A549 (cell line): ENCODE data around the gene CERS2. TPM values are rescaled to one million over a fixed set of nuclear protein-coding genes. Genes with fewer than 3 reads are reported as not detected.

Experiments used
- ATAC-seq, 2 experiments: fragments of 200-7000 bp in 1 of 2; fragments of >200 bp in 1 of 2; cut with Nextera tagmentation in 1 of 2; cut with Tn5 transposase in 1 of 2; 3 replicates each; pipeline versions ENCODE4 v1.8.0 to v1.9.1; 2018 to 2020; ENCODE audit warnings: mild to moderate bottlenecking in 1 of 2, moderate library complexity in 1 of 2
- CTCF ChIA-PET: fragments of 300-600 bp; sonication (Branson Sonifier 250); formaldehyde crosslinking; extraction: SDS; loops from one replicate; lab custom pipeline; 2021; ENCODE audit warnings: antibody characterized with exemption, inconsistent platforms; lab: Yijun Ruan, JAX
- POLR2A ChIA-PET: fragments of 350-600 bp; formaldehyde crosslinking; extraction: SDS; loops from one replicate; lab custom pipeline; 2021; ENCODE audit warnings: antibody characterized with exemption, inconsistent platforms; lab: Yijun Ruan, JAX
- DNase-seq, 2 experiments: peaks; one replicate each; pipeline versions ENCODE4 v3.0.0 to v3.0.0-alpha.2; 2011 to 2016; ENCODE audit warnings: low read depth in 1 of 2, low spot score in 1 of 2
- FAIRE-seq: peaks from 2 replicates; lab custom pipeline; 2011; peaks lifted over from hg19 to GRCh38; lab: Jason Lieb, UNC
- H3K27ac ChIP-seq, 2 experiments: fragments of >200 bp; sonication (Bioruptor Twin); formaldehyde crosslinking; 3 replicates each; pipeline ENCODE4 v1.5.1; 2016 to 2017
- H3K4me1 ChIP-seq: fragments of >200 bp; sonication (Bioruptor Twin); formaldehyde crosslinking; 3 replicates; pipeline ENCODE4 v1.6.1; 2016
- H3K4me2 ChIP-seq: fragments of >200 bp; sonication (Bioruptor Twin); formaldehyde crosslinking; 3 replicates; pipeline ENCODE4 v1.6.1; 2016
- H3K4me3 ChIP-seq: fragments of >200 bp; sonication (Bioruptor Twin); formaldehyde crosslinking; 3 replicates; pipeline ENCODE4 v1.5.1; 2016
- H3K9me3 ChIP-seq: fragments of >200 bp; sonication (Bioruptor Twin); formaldehyde crosslinking; 3 replicates; pipeline ENCODE4 v1.6.1; 2016
- CBX2 ChIP-seq: fragments of 200-600 bp; sonication (generic); IDR thresholded peaks from 2 replicates; pipeline ENCODE4 v1.6.1; 2016; ENCODE audit warnings: low read depth, mild to moderate bottlenecking, borderline replicate concordance
- CEBPB ChIP-seq, 2 experiments: fragments of >200 bp in 1 of 2; sonication (Bioruptor Twin) in 1 of 2; formaldehyde crosslinking in 1 of 2; IDR thresholded peaks; 2 replicates each; pipeline ENCODE4 v1.6.1; 2012 to 2016
- CHD2 ChIP-seq: fragments of 150-350 bp; IDR thresholded peaks from 2 replicates; pipeline ENCODE4 v1.6.1; 2014; ENCODE audit warnings: low read length; ENCODE audit not compliant: partially characterized antibody
- EP300 ChIP-seq, 2 experiments: fragments of >200 bp; sonication (Bioruptor Twin); formaldehyde crosslinking; IDR thresholded peaks; 2 replicates in 1 of 2; 3 replicates in 1 of 2; pipeline ENCODE4 v1.6.1; 2016 to 2017
- ESRRA ChIP-seq: fragments of 150-350 bp; IDR thresholded peaks from 2 replicates; pipeline ENCODE4 v1.6.1; 2014; ENCODE audit warnings: mild to moderate bottlenecking, low read length, borderline replicate concordance
- FOSB ChIP-seq: fragments of 250-450 bp; sonication (Bioruptor Pico); IDR thresholded peaks from 2 replicates; pipeline ENCODE4 v1.5.0; 2020; ENCODE audit warnings: mild to moderate bottlenecking, moderate library complexity
- FOSL2 ChIP-seq, 2 experiments: fragments of 450-650 bp in 1 of 2; fragments of >200 bp in 1 of 2; sonication (Bioruptor Twin) in 1 of 2; formaldehyde crosslinking; IDR thresholded peaks; 2 replicates each; pipeline versions ENCODE4 v1.5.0 to v1.6.1; 2016 to 2020; ENCODE audit warnings: mild to moderate bottlenecking in 1 of 2, moderate library complexity in 1 of 2
- FOXS1 ChIP-seq: fragments of 250-450 bp; sonication (Bioruptor Pico); IDR thresholded peaks from 2 replicates; pipeline ENCODE4 v1.5.0; 2020; ENCODE audit warnings: mild to moderate bottlenecking, moderate library complexity
- HDAC2 ChIP-seq: fragments of 200-600 bp; sonication (generic); IDR thresholded peaks from 2 replicates; pipeline ENCODE4 v1.6.1; 2016
- HOXB13 ChIP-seq: fragments of 250-450 bp; sonication (Bioruptor Pico); IDR thresholded peaks from 2 replicates; pipeline ENCODE4 v1.5.0; 2020; ENCODE audit warnings: low read depth, mild to moderate bottlenecking, moderate library complexity
- HOXB5 ChIP-seq: fragments of 250-450 bp; sonication (Bioruptor Pico); IDR thresholded peaks from 2 replicates; pipeline ENCODE4 v1.5.0; 2020; ENCODE audit warnings: mild to moderate bottlenecking, moderate library complexity
- JUN ChIP-seq, 2 experiments: fragments of >200 bp; sonication (Bioruptor Twin); formaldehyde crosslinking; IDR thresholded peaks; 2 replicates in 1 of 2; 3 replicates in 1 of 2; pipeline ENCODE4 v1.6.1; 2016 to 2017
- MAFK ChIP-seq: fragments of 450-650 bp; IDR thresholded peaks from 2 replicates; pipeline ENCODE4 v1.6.1; 2014; ENCODE audit not compliant: partially characterized antibody
- MAZ ChIP-seq: fragments of 150-350 bp; IDR thresholded peaks from 2 replicates; pipeline ENCODE4 v1.6.1; 2014; ENCODE audit warnings: antibody characterized with exemption, low read depth, low read length, borderline replicate concordance
- MYC ChIP-seq: IDR thresholded peaks from 2 replicates; pipeline ENCODE4 v1.6.1; 2012; ENCODE audit warnings: mild to moderate bottlenecking, inconsistent platforms, low read length, improper control_type of control experiment, borderline replicate concordance
- NR3C1 ChIP-seq: fragments of >200 bp; sonication (Bioruptor Twin); formaldehyde crosslinking; IDR thresholded peaks from 3 replicates; pipeline ENCODE4 v1.6.1; 2017
- POLR2AphosphoS2 ChIP-seq: conservative IDR thresholded peaks from 2 replicates; pipeline ENCODE4 v1.6.1; 2012; ENCODE audit warnings: low read length, improper control_type of control experiment, inconsistent platforms
- RARB ChIP-seq: fragments of 250-450 bp; sonication (Bioruptor Pico); IDR thresholded peaks from 2 replicates; pipeline ENCODE4 v1.8.0; 2021; ENCODE audit warnings: mild to moderate bottlenecking, moderate library complexity
- RCOR1 ChIP-seq: fragments of 150-350 bp; IDR thresholded peaks from 2 replicates; pipeline ENCODE4 v1.6.1; 2014; ENCODE audit warnings: antibody characterized with exemption, low read length, low read depth
- SREBF2 ChIP-seq: fragments of 450-650 bp; IDR thresholded peaks from 2 replicates; pipeline ENCODE4 v1.6.1; 2014; ENCODE audit warnings: mild to moderate bottlenecking, moderate library complexity
- TFCP2L1 ChIP-seq: fragments of 250-450 bp; sonication (Bioruptor Pico); IDR thresholded peaks from 2 replicates; pipeline ENCODE4 v1.5.0; 2021; ENCODE audit warnings: mild to moderate bottlenecking
- ZFP36 ChIP-seq: fragments of 450-650 bp; IDR thresholded peaks from 2 replicates; pipeline ENCODE4 v1.6.1; 2014; ENCODE audit warnings: borderline replicate concordance; ENCODE audit not compliant: partially characterized antibody
- ZSCAN20 ChIP-seq: fragments of 250-450 bp; sonication (Bioruptor Pico); IDR thresholded peaks from 2 replicates; pipeline ENCODE4 v1.8.0; 2022; ENCODE audit warnings: mild to moderate bottlenecking, moderate library complexity
- WGBS: methylation state at CpG from one replicate; pipeline ENCODE4 v1.1.6; 2017; ENCODE audit errors: missing lambda C conversion rate; 5-methylcytosine and 5-hydroxymethylcytosine counted together
- polyA plus RNA-seq, 4 experiments: library from polyadenylated mRNA; depleted of rRNA in 3 of 4; stranded (reverse); fragments of >200 nt; fragmentation: RNase III in 1 of 4; extraction: RNeasy Plus Mini Kit Qiagen cat#74134 plus additional on column Dnase treatment in 1 of 4; gene quantifications; 2 replicates in 3 of 4; 3 replicates in 1 of 4; pipeline ENCODE4 v1.2.3, GENCODE V29; 2011 to 2017
- TF ChIP-seq, protein P1 (sequence below): fragments of 250-450 bp; sonication (Bioruptor Pico); IDR thresholded peaks from 2 replicates; pipeline ENCODE4 v1.5.0; 2020; ENCODE audit warnings: low read depth, mild to moderate bottlenecking, moderate library complexity
- TF ChIP-seq, protein P2 (sequence below): fragments of >200 bp; sonication (Bioruptor Twin); formaldehyde crosslinking; IDR thresholded peaks from 3 replicates; pipeline ENCODE4 v1.6.1; 2016
- TF ChIP-seq, protein P3 (sequence below): fragments of 200-600 bp; sonication (generic); IDR thresholded peaks from 2 replicates; pipeline ENCODE4 v1.6.1; 2016; ENCODE audit warnings: antibody characterized with exemption, mild to moderate bottlenecking, moderate library complexity
- TF ChIP-seq, protein P4 (sequence below): fragments of 250-450 bp; sonication (Bioruptor Pico); IDR thresholded peaks from 2 replicates; pipeline ENCODE4 v1.5.0; 2021; ENCODE audit warnings: mild to moderate bottlenecking, moderate library complexity, borderline replicate concordance
- TF ChIP-seq, protein P5 (sequence below): IDR thresholded peaks from 2 replicates; pipeline ENCODE4 v1.6.1; 2012
- TF ChIP-seq, protein P6 (sequence below): IDR thresholded peaks from 2 replicates; pipeline ENCODE4 v1.6.1; 2012

CERS2 gene
- polyA plus RNA-seq, 2 of the 4 experiments (the other 2 are of a cell fraction), result 196 to 356 TPM

DNA sequence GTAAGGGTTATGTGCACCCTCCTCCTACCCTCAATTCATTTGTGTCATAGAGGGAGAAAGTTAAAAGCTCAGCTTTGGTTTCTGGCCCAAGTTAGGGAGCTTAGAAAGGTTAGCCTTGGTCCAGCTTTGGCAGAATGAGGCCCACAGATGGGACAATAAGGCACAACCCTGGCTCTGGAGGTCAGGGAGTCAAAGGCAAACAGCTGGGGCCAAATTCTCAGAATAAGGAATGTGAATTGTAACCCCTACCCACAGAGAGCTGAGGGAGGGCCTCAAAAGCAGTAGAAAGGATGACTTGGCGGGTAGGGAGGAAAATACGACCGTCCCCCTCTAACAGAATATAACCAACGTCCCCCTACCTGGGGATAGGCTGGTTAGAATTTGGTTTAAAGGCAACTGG lies 9.0 kb downstream of the CERS2 start:
- POLR2A ChIA-PET, result interaction anchor here (0.5 to 1.1 kb wide), 2 partner anchors 8 to 79 kb away, joined by 3 to 7 read pairs; no protein-coding TSS in a partner anchor
- TF ChIP-seq, protein P1, sequence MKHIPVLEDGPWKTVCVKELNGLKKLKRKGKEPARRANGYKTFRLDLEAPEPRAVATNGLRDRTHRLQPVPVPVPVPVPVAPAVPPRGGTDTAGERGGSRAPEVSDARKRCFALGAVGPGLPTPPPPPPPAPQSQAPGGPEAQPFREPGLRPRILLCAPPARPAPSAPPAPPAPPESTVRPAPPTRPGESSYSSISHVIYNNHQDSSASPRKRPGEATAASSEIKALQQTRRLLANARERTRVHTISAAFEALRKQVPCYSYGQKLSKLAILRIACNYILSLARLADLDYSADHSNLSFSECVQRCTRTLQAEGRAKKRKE, result no peak
- TF ChIP-seq FOSB, result no peak
- no peak for TF ChIP-seq ZFP36
- no peak for TF ChIP-seq ZSCAN20 (CRISPR knock-in tag)
- TF ChIP-seq CEBPB (IDR thresholded peaks at IDR 0.05), result no peak
- TF ChIP-seq POLR2AphosphoS2, result no peak
- no peak for TF ChIP-seq TFCP2L1 (CRISPR knock-in tag)
- no peak for TF ChIP-seq CHD2
- no peak for TF ChIP-seq ESRRA
- TF ChIP-seq HOXB13 (CRISPR knock-in tag), result no peak
- TF ChIP-seq HOXB5 (CRISPR knock-in tag), result no peak
- no peak for TF ChIP-seq RCOR1
- TF ChIP-seq CBX2, result no peak
- TF ChIP-seq RARB (CRISPR knock-in tag), result no peak
- TF ChIP-seq, protein P2, sequence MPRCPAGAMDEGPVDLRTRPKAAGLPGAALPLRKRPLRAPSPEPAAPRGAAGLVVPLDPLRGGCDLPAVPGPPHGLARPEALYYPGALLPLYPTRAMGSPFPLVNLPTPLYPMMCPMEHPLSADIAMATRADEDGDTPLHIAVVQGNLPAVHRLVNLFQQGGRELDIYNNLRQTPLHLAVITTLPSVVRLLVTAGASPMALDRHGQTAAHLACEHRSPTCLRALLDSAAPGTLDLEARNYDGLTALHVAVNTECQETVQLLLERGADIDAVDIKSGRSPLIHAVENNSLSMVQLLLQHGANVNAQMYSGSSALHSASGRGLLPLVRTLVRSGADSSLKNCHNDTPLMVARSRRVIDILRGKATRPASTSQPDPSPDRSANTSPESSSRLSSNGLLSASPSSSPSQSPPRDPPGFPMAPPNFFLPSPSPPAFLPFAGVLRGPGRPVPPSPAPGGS, result no peak
- ATAC-seq (no peak), FAIRE-seq (no peak), DNase-seq (no peak)
- H3K4me3 ChIP-seq, result no peak overlapping the region
- H3K4me2 ChIP-seq, result no peak overlapping the region
- H3K27ac ChIP-seq, result no peak overlapping the region
- WGBS, result 92% methylated on average over 4 of the region's 4 CpGs
- H3K9me3 ChIP-seq, result no peaks in the 10 kb centered on the region
- peaks cover 14% of the 10 kb centered on the region for H3K4me1 ChIP-seq
- CTCF ChIA-PET, result interaction anchor here (0.8 to 4.8 kb wide), 7 partner anchors 9 to 41 kb away, joined by 3 to 44 read pairs (median 5); partner anchors contain the start of genes ANXA9, CERS2 and MINDY1

DNA sequence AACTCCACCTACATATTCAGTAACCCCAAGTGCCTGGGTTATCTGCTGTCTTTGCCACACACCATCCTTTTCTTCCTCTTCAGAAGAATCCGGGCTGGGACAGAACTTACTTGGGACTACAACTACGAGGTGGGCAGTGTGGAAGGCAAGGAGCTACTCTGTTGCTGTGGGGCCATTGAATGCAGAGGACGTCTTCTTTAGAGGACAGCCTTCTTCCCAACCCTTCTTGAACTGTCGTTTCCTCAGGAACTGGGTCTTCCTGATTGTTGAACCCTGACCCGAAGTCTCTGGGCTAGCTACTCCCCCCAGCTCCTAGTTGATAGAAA lies 10.5 kb downstream of the CERS2 start:
- CTCF ChIA-PET, result interaction anchor here (0.6 to 4.8 kb wide), 4 partner anchors 10 to 34 kb away, joined by 3 to 44 read pairs (median 8); partner anchors contain the start of genes ANXA9 and CERS2
- H3K4me3 ChIP-seq, result no peak overlapping the region
- no peak for ATAC-seq
- 95% methylated on average over 5 of the region's 5 CpGs for WGBS
- no peak overlapping the region for H3K27ac ChIP-seq
- no peaks in the 10 kb centered on the region for H3K4me1 ChIP-seq
- no peak overlapping the region for H3K4me2 ChIP-seq
- POLR2A ChIA-PET, result no interaction called here
- TF ChIP-seq, protein P3, sequence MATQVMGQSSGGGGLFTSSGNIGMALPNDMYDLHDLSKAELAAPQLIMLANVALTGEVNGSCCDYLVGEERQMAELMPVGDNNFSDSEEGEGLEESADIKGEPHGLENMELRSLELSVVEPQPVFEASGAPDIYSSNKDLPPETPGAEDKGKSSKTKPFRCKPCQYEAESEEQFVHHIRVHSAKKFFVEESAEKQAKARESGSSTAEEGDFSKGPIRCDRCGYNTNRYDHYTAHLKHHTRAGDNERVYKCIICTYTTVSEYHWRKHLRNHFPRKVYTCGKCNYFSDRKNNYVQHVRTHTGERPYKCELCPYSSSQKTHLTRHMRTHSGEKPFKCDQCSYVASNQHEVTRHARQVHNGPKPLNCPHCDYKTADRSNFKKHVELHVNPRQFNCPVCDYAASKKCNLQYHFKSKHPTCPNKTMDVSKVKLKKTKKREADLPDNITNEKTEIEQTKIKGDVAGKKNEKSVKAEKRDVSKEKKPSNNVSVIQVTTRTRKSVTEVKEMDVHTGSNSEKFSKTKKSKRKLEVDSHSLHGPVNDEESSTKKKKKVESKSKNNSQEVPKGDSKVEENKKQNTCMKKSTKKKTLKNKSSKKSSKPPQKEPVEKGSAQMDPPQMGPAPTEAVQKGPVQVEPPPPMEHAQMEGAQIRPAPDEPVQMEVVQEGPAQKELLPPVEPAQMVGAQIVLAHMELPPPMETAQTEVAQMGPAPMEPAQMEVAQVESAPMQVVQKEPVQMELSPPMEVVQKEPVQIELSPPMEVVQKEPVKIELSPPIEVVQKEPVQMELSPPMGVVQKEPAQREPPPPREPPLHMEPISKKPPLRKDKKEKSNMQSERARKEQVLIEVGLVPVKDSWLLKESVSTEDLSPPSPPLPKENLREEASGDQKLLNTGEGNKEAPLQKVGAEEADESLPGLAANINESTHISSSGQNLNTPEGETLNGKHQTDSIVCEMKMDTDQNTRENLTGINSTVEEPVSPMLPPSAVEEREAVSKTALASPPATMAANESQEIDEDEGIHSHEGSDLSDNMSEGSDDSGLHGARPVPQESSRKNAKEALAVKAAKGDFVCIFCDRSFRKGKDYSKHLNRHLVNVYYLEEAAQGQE, result no peak
- TF ChIP-seq NR3C1 (no peak), CEBPB (IDR thresholded peaks at IDR 0.05) (no peak), TFCP2L1 (CRISPR knock-in tag) (no peak), FOSL2 (IDR thresholded peaks at IDR 0.05) (no peak), FOSL2 (CRISPR knock-in tag; IDR thresholded peaks at IDR 0.05) (no peak), EP300 (IDR thresholded peaks at IDR 0.05) (no peak), ZFP36 (no peak), SREBF2 (no peak), JUN (IDR thresholded peaks at IDR 0.05) (no peak), MAZ (no peak), MYC (no peak), FOXS1 (no peak), RARB (CRISPR knock-in tag) (no peak), CHD2 (no peak), HDAC2 (no peak), MAFK (no peak)
- TF ChIP-seq, protein P4, sequence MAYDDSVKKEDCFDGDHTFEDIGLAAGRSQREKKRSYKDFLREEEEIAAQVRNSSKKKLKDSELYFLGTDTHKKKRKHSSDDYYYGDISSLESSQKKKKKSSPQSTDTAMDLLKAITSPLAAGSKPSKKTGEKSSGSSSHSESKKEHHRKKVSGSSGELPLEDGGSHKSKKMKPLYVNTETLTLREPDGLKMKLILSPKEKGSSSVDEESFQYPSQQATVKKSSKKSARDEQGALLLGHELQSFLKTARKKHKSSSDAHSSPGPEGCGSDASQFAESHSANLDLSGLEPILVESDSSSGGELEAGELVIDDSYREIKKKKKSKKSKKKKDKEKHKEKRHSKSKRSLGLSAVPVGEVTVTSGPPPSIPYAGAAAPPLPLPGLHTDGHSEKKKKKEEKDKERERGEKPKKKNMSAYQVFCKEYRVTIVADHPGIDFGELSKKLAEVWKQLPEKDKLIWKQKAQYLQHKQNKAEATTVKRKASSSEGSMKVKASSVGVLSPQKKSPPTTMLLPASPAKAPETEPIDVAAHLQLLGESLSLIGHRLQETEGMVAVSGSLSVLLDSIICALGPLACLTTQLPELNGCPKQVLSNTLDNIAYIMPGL (CRISPR knock-in tag), result no peak
- TF ChIP-seq, protein P5, sequence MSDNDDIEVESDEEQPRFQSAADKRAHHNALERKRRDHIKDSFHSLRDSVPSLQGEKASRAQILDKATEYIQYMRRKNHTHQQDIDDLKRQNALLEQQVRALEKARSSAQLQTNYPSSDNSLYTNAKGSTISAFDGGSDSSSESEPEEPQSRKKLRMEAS, result no peak
- TF ChIP-seq, protein P6, sequence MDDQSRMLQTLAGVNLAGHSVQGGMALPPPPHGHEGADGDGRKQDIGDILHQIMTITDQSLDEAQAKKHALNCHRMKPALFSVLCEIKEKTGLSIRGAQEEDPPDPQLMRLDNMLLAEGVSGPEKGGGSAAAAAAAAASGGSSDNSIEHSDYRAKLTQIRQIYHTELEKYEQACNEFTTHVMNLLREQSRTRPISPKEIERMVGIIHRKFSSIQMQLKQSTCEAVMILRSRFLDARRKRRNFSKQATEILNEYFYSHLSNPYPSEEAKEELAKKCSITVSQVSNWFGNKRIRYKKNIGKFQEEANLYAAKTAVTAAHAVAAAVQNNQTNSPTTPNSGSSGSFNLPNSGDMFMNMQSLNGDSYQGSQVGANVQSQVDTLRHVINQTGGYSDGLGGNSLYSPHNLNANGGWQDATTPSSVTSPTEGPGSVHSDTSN, result no peak
- no peak for DNase-seq
- no peak for FAIRE-seq
- H3K9me3 ChIP-seq, result no peaks in the 10 kb centered on the region
